GM18517 (cell line): ENCODE data around the gene ZNF91.
"Not testable (repeated sequence)": the region's sequence is repeated elsewhere in the genome, so short reads cannot be mapped to it uniquely, and the experiment has no call there.

ENCODE experiments used
- ATAC-seq: cut with Tn5 transposase; IDR thresholded peaks from one replicate; pipeline ENCODE4 v1.9.1; 2021; ENCODE audit warnings: mild to moderate bottlenecking, moderate library complexity; ENCODE audit not compliant: unreplicated experiment

Gene ZNF91

DNA sequence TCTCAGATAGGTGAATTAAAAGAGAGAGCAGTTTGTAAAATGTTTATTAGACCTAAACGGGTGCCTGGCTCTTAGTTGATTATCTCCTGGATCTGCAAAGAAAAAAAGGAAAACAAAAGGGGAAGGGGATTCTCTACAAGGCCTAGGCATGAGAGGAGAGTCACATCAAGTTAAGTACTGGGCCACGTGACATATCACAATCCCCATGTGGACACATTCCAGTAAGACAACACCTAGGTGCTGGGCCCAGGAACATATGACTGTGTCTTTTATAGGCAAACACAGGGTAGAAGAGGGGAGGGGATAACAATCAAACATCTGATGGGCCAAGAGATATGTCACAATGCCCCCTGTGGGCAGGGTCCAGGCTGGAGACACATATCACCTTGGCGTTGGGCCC, 4.2 kb upstream of the ZNF91 start:
- no peak for ATAC-seq

DNA sequence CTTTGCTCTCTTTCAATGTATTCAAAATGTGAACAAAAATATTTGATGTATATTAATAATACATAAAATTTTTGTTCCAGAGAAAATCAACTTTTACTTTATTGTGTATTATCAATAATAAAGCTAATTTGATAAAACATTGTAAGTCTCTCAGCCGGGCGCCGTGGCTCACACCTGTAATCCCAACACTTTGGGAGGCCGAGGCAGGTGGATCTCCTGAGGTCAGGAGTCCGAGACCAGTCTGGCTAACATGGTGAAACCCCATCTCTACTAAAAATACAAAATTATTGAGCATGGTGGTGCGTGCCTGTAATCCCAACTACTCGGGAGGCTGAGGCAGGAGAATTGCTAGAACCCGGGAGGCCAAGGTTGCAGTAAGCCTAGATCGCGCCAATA, 449 bp upstream of the ZNF91 start:
- ATAC-seq = not testable (repeated sequence)

DNA sequence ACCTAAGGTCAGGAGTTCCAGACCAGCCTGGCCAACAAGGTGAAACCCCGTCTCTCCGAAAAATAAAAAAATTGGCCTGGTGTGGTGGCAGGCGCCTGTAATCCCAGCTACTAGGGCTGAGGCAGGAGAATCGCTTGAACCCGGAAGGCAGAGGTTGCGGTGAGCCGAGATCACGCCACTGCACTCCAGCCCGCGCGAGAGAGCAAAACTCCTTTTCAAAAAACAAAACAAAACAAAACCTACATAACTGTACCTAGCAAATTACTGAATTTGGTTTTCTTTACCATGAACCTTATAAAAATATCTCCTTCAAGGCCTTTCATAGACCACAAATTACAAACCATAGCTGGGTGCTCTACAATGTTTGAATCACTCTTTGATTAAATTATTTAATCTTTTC, 760 bp downstream of the ZNF91 start:
- ATAC-seq = no peak

DNA sequence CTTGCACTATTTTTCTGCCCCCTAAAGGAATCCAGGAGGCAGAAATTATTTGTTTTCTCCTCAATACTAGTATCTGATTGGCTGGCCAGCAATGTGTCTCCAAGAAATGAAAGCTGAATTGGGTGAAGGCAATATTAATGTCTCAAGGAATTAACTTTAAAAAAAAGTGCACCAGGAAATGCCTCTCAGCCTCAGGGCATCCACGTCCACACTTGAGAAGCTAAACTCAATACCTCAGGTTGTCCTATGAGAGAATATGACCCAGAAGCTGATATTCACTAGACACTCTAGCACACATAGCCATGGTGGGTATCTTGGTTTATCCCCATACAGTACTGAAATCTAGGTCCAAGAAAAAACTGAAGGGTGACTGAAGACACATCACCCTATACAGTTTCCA, 2.1 kb downstream of the ZNF91 start:
- ATAC-seq = no peak

DNA sequence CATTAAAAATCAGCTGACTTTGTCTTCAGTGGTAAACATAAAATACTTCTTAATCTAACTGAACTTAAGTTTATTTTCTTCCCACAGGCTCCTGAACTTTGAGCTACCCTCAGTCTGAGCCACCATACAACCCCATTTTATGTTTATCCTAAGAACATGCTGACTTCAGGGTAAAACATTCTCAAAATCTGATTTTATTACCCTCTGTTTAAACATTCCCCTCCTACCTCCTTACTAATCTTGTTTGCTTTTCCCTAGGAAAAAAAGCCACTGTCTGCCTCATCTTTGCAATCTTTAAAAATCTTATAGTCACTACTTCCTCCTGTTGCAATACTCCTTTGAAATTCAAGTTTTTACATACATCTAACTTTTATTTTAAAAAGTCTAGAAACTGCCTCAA, 4.0 kb downstream of the ZNF91 start:
- no peak for ATAC-seq

DNA sequence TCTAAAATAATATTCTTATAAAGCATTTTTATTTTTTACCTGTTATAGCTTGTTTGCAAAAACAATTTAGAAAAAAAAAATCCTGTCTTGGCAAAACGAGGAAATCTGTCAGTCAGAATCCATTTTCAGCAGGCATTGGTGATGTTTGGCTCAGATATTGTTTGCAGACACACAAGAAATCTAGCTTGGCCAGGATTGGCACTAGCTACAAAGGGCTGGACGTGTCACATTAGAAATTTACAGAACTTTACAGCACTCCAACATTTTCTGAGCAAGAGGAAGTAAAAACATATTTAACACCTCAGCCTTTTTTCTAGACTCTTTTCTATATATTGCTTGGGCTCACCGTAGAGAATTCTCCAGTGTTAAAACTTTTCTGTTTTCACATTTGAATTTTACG, 9.9 kb downstream of the ZNF91 start:
- ATAC-seq = no peak

DNA sequence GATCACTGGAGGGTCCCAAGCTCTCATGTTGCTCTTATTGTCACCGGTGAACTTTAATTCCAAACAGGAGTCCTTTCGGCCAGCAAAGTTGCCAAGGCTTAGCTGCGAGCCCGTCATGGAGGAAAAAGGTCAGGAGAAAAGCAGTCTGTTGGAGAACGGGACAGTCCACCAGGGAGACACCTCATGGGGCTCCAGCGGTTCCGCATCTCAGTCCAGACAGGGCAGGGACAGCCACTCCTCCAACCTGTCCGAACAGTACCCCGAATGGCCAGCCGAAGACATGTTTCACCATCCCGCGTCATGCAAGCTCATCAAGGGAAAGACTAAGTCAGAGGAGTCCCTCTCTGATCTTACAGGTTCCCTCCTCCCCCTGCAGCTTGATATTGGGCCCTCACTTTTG, 10.4 kb downstream of the ZNF91 start:
- no peak for ATAC-seq

DNA sequence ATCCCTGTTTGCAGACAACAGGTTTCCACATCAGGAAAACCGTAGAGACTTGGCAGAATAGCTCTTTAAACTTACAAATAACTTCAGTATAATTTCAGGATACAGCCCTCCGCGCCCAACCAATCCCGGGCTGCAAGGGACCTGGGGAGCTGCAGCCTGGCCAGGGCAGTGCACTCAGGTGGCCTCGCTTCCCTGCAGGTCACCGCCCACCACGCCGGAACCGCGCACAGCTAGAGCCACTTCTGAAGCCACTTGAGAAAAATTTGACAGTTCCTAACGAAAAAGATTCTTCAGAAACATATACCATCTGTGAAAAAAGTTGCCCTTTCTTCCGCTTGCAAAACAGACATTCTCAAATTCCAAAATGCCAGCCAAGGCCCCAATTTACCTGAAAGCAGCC, 11.1 kb downstream of the ZNF91 start:
- ATAC-seq = no peak

DNA sequence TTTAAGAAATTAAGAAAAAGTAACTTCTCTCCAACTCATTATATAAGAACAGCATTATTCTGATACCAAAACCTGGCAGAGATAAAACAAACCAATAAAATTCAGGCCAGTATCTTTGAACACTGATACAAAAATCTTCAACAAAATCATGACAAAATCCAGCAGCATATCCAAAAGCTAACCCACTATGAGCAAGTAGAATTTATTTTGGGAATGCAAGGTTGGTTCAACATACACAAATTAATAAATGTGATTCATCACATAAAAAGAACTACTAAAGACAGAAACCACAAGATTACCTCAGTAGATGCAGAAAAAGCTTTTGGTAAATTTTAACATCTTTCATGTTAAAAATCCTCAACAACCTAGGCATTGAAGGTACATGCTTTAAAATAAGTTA, 12.3 kb downstream of the ZNF91 start:
- ATAC-seq = no peak

DNA sequence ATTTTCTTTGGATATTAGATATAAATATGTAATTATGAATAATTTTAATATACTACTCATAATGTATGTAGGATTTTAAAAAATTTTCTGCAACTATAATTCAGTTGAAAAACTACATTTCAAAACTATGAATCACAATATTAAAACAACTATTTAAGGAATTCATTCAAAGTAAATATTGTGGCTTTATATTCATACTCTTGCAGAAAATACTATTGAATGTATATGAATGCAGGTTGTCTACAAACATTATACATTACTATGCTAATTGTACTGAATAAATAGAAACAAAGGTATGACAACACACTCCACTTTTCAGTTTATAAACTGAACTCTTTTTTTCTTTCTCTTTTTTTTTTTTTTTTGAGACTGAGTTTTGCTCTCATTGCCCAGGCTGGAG, 14.2 kb downstream of the ZNF91 start:
- ATAC-seq = no peak

DNA sequence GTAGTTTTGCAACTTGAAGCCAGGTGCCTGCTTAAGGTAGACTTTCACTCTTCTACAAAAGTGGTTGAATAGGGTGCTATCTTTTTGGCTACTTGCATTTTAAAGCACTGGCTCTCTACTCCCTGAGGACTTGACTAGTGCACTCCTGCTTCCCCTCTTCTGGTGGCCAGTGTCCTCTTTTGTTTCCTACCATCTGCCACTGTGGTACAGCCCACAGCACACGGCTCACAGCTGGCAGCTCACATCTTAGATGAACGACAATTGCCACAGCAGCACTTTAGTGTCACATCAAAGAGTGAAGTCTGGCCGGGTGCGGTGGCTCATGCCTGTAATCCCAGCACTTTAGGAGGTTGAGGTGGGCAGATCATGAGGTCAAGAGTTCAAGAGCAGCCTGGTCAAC, 15.6 kb downstream of the ZNF91 start:
- ATAC-seq = not testable (repeated sequence)

DNA sequence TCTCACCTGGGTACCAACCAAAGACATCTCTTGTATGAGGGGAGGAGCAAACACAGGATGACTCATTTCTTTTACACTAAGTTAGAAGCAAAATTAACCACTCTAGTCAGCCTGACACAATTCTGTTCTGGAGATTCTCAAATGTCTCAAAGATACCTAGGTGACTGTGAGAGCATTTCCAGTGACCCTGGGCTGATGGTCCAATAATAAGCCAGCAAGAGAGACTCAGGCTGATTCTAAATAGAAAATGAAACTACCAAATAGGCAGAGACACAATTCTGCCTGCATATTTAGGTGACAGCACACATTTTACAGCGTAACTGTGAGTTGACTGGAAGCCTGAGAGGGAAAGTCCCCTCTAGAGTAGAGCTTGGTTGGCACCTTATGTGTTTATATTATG, 16.3 kb downstream of the ZNF91 start:
- no peak for ATAC-seq

DNA sequence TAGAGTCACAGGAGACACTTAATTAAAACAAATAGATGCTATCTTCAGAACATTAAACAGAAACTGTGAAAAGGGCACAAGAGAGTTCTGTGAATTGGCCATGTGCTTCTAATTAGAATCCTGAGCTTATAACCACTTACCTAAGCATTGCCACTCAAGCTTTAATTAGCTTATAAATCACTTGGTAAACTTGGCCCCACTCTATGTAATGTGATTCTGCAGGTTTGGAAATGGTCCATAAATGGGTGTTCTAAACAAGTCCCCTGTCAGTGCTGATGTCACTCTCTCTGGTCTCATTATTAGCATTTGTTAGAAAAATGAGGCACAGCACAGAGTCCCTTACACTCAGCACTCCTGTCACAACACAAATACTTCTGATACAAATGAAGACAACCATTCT, 18.0 kb downstream of the ZNF91 start:
- no peak for ATAC-seq

DNA sequence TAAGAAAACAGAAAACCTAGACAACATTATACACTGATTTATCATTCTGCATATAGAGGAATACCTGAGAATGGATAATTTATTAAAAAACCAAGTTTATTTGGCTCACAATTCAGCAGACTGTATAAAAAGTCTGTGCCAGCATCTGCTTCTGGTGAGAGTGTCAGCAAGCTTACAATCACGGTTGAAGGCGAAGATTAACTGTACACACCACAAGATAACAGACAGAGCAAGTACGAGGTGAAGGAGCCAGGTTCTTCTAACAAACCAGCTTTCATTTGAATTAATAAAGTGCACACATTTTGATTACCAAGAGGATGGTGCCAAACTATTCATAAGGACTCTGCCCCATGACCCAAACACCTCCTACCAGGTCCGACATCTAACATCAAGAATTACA, 28.8 kb downstream of the ZNF91 start:
- ATAC-seq = no peak

DNA sequence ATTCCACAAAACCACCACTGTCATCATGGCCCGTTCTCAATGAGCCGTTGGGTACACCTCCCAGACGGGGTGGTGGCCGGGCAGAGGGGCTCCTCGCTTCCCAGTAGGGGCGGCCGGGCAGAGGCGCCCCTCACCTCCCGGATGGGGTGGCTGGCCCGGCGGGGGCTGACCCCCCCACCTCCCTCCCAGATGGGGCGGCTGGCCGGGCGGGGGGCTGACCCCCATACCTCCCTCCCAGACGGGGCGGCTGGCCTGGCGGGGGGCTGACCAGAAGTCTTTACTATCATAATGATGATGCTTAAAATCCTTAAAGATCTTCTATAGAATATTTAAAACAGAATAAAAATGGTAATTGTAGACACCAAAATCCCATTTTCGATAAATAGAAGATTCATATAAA, 29.2 kb downstream of the ZNF91 start:
- ATAC-seq = not testable (repeated sequence)

DNA sequence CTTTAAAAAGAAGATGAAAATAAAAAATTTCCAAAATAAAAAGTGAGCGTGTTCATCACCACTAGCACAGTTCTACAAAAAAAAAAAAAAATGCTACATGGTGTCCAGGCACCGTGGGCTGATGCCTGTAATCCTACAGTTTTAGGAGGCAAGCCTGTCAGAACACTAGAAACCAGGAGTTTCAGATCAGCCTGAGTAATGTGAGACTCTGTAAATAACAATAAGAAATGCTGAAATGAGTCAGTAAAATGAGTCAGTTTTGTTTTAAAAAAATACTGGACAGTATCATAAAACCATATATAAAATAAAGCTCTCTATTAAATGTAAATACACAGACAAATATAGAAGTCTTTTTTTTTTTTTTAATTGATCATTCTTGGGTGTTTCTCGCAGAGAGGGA, 30.0 kb downstream of the ZNF91 start:
- no peak for ATAC-seq

DNA sequence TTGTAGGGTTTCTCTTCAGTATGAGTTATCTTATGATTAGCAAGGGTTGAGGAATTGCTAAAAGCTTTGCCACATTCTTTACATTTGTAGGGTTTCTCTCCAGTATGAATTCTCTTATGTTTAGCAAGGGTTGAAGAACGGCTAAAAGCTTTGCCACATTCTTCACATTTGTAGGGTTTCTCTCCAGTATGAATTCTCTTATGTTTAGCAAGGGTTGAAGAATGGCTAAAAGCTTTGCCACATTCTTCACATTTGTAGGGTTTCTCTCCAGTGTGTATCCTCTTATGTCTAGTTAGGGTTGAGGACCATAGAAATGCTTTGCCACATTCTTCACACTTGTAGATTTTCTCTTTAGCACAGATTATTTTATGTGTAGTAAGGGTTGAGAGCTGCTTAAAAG, 33.4 kb downstream of the ZNF91 start:
- not testable (repeated sequence) for ATAC-seq

DNA sequence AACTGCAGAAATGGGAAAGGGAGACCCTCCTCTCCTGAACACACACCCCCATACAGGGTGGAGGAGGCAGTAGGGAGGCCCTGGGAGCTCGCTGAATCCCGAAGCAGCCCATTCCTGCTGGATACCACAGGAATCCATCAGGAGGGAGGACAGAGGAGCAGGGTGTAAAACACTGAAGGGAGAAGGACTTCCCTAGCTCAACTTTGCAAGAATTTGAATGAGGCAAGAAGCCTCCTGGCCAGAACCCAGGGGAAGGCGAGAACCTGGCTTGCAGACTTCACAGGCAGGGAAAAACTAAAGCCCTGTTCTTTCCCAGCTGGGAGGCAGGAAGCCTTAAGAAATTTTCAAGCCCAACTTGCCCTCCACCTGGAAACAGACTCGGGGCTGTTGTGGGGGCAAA, 43.5 kb downstream of the ZNF91 start:
- ATAC-seq = no peak

DNA sequence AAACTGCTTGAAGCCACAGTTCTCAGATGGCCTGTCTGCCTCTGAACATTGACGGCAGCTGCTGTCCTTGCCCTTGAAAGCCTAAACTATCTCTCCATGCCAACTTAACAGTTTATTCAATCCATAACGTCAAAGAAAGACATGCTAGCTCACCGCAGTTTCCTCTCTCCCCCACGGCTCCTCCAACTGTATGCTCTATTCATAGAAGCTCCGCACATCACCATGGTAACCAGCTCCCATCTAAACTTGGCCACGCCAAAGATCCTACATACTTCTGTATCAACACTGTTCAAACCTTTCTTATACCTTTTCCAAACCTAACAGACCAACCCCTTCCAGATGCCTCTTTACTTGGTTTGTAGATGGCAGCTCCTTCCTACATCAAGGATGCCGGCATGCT, 48.6 kb downstream of the ZNF91 start:
- no peak for ATAC-seq

DNA sequence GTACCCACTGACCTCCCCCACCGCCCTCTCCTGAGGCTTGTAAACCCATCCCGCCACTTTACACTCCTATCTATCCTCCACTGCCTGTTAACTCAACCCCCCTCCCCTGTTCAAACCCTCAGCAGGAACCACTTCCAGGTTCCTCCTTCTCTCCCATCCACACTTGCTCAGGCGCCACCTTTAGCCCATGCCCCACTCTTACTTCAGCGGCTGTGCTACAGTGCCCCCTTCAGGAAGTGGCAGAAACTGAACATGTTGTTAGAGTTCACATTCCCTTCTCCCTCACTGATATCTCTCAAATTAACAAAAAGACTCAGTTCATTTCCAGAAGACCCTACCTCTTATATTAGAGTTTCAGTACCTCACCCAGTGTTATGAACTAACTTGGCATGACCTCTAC, 49.4 kb downstream of the ZNF91 start:
- ATAC-seq = no peak

DNA sequence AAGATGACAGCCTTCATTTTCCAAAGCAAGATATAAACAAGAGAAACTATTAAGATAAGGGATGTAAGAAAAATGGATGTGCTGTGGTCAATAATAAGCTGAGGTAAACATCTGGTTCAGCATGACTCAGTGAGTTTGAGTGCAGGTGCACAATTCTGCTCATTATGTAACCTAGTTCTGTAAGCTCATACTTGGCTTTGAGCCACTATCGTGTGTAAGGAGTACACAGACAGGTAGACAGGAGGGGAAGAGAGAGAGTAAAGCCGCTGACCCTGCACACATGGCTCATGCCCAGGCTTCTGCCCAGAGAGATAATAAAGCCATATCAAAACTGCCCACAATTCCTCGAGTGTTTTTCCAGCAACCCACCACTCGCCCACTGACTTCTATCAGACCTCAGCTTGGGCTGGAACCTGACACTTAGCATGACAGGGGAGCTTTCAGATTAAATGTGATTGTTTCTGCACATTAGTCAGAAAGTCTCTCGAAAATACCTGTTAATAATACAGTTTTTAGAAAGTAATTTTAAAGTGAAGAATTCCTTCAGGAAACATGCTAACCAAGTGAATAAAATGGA, 51.7 kb downstream of the ZNF91 start:
- ATAC-seq = no peak

DNA sequence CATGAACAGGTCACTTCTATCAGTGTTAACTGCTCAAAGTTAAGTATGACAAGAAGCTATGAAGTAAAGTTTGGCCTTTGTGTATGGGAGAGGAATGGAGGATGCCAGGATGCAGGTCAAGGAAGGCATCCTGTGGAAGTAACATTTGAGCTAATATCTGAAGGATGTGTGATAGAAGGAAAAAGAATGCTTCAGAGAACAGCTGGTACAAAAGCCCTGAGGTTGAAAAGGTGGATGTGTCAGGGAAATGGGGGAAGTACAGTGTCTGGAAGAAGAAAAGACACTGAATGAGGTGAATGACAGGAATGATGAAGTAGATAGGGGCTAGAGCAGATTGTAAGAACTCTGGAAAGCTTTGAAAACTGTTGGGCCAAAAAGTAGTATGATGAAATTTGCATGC, 67.1 kb downstream of the ZNF91 start:
- no peak for ATAC-seq

DNA sequence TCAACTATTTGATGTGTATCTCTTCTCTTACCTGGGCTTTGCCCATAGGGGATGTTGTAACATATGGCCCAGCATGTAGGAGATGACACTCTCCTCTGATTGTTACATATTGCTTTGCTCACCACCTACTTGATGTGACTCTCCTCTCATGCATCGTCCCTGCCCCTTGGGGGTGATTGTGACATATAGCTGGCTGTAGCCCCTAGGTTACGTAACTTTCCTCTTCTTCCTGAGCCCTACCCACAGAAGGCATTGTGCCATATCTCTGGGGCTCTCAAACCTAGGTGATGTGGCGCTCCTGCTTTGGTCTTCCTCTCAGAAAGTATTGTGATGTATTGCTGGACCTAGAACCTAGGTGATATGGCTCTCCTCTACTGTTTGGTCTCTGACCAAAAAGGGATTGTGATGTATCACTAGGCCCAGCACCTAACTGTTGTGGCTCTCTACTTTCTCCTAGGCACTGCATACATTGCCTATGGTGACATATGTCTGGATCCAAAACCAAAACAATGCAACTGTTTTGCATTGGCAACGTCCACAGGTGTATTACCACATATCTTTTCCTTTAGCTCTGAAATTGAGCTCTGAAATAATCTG, 73.2 kb downstream of the ZNF91 start:
- ATAC-seq = no peak
